ENCODE data around the gene TRIP10.

Gene TRIP10

GRCh38 chr19:6724631-6725492 is 14.6 kb upstream of the TRIP10 start:
- in situ Hi-C loops (cut with MboI; ENCODE audit: low pct_unique_long_range_greater_than_20kb, low sequenced_read_pairs, unreplicated experiment) = no loop called here

GRCh38 chr19:6725513-6726231 is 13.8 kb upstream of the TRIP10 start:
- in situ Hi-C loops (cut with MboI; ENCODE audit: low pct_unique_long_range_greater_than_20kb, low sequenced_read_pairs, unreplicated experiment) = no loop called here
- DNase-seq (ENCODE audit: low spot score) = no peak
- TF ChIP-seq CTCF (IDR thresholded peaks at IDR 0.05; ENCODE audit: extremely low read depth, insufficient read depth, missing control alignments) = no peak

More at GRCh38 chr19:6724631-6725492, 14.6 kb upstream of the TRIP10 start:
- TF ChIP-seq CTCF (IDR thresholded peaks at IDR 0.05; ENCODE audit: extremely low read depth, insufficient read depth, missing control alignments) = no peak
- DNase-seq (ENCODE audit: low spot score) = no peak

- in situ Hi-C loops (cut with MboI; ENCODE audit: low pct_unique_long_range_greater_than_20kb, low sequenced_read_pairs, unreplicated experiment) = no loop called here
- no peak for DNase-seq (ENCODE audit: low spot score)
- no peak for TF ChIP-seq CTCF (IDR thresholded peaks at IDR 0.05; ENCODE audit: extremely low read depth, insufficient read depth, missing control alignments)
Observed at GRCh38 chr19:6728346-6728745, 11.1 kb upstream of the TRIP10 start.

GRCh38 chr19:6729573-6730152 is 9.8 kb upstream of the TRIP10 start:
- no peak for DNase-seq (ENCODE audit: low spot score)
- in situ Hi-C loops (cut with MboI; ENCODE audit: low pct_unique_long_range_greater_than_20kb, low sequenced_read_pairs, unreplicated experiment) = loop anchor here (10.0 kb wide), 1 partner anchor 205 kb away; no protein-coding TSS in a partner anchor
- TF ChIP-seq CTCF (IDR thresholded peaks at IDR 0.05; ENCODE audit: extremely low read depth, insufficient read depth, missing control alignments) = no peak

GRCh38 chr19:6730153-6730804 is 9.2 kb upstream of the TRIP10 start:
- in situ Hi-C loops (cut with MboI; ENCODE audit: low pct_unique_long_range_greater_than_20kb, low sequenced_read_pairs, unreplicated experiment) = loop anchor here (10.0 kb wide), 1 partner anchor 205 kb away; no protein-coding TSS in a partner anchor
- no peak for DNase-seq (ENCODE audit: low spot score)
- TF ChIP-seq CTCF (IDR thresholded peaks at IDR 0.05; ENCODE audit: extremely low read depth, insufficient read depth, missing control alignments) = no peak
